CD4-positive, alpha-beta T cell treated with Interleukin-4 for 1 hour (primary cell): ENCODE data around the gene HYI.
A peak's percentile ranks its signal among the peaks of the same experiment; 100 is the strongest.
"Not testable (repeated sequence)": the region's sequence is repeated elsewhere in the genome, so short reads cannot be mapped to it uniquely, and the experiment has no call there.

Source experiments
- DNase-seq, 2 donors: peaks; one replicate each; pipeline ENCODE4 v3.0.0-alpha.2; 2020 to 2022

The HYI gene

DNA sequence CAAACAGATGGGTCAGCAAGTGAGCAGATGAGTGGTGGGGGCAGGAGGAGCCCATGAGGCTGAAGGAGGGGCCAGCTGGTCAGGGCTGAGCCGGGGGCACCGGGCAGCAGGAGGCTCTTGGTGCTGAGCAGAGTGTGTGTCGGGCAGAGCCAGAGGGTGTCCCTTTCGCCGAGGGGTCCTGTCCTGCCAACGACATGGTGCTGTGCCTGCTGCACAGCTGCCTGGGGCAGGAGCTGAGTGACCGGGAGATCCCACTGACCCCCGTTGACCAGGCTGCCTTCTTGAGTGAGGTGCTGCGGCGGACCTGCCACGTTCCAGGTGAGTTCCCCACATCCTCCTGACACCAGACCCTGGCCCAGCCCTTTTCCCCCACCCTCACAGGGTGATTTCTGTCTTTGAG, 27.5 kb downstream of the HYI start:
- no peak for DNase-seq

DNA sequence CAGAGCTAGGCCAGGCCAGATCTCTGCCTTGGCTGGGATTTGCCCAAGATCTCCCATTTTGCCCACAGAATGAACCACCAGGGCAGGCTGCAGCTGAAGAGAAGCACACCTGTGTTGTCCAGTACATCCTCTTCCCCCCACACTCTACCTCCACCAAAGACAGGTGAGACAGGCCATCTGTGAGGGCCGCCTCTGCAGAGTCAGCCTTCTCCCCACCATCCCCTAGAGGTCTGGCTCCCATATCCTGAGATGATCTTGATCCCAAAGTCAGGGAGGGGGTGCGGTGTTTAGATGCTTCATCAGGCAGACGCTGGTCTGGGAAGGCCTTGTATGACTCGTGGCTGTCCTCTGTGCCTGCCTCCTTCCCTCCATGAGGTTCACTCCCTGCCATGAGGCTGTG, 28.7 kb downstream of the HYI start:
- DNase-seq: no peak

DNA sequence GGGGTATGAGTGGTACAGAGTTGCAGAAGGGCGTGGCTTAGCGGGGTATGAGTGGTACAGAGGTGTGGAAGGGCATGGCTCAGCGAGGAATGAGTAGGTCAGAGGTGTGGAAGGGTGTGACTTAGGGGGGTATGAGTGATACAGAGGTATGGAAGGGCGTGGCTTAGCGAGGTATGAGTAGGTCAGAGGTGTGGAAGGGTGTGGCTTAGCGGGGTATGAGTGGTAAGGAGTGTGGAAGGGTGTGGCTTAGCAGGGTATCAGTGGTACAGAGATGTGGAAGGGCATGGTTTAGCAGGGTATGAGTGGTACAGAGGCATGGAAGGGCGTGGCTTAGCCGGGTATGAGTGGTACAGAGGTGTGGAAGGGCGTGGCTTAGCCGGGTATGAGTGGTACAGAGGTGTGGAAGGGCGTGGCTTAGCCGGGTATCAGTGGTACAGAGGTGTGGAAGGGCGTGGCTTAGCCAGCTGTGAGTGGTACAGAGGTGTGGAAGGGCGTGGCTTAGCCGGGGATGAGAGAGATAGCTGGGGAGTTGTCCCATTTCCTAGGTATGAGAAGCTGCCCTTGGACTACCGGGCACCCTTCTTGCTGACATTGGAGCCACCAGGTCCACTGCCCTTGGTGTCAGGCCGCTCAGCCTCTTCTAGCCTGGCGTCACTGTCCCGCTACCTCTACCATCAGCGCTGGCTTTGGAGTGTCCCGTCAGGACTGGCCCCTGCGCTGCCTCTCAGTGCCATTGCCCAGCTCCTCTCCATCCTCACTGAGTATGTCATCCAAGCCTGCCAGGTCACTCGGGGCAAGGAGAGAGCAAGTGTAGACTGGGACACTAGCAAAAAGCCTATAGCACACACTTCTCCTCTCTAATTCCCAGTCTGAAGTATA, 29.8 kb downstream of the HYI start:
- no peak for DNase-seq

DNA sequence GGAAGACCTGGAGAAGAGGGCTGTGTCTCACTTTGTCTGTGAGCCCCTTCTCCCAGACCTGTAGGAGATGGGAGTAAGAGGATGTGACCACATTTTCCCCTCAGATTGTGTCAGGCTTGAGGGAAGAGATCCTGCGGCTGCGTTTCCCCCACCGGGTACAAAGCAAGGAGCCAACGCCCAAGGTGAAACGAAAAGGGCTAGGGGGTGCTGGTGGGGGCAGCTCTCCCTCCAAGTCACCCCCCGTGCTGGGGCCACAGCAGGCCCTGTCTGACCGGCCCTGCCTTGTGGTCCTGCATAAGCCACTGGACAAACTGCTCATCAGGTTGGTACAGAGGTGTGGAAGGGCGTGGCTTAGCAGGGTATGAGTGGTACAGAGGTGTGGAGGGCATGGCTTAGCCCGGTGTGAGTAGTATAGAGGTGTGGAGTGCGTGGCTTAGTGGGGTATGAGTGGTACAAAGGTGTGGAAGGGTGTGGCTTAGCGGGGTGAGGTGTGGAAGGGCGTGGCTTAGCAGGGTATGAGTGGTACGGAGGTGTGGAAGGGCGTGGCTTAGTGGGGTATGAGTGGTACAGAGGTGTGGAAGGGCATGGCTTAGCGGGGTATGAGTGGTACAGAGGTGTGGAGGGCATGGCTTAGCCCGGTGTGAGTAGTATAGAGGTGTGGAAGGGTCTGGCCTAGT, 30.6 kb downstream of the HYI start:
- no peak for DNase-seq

DNA sequence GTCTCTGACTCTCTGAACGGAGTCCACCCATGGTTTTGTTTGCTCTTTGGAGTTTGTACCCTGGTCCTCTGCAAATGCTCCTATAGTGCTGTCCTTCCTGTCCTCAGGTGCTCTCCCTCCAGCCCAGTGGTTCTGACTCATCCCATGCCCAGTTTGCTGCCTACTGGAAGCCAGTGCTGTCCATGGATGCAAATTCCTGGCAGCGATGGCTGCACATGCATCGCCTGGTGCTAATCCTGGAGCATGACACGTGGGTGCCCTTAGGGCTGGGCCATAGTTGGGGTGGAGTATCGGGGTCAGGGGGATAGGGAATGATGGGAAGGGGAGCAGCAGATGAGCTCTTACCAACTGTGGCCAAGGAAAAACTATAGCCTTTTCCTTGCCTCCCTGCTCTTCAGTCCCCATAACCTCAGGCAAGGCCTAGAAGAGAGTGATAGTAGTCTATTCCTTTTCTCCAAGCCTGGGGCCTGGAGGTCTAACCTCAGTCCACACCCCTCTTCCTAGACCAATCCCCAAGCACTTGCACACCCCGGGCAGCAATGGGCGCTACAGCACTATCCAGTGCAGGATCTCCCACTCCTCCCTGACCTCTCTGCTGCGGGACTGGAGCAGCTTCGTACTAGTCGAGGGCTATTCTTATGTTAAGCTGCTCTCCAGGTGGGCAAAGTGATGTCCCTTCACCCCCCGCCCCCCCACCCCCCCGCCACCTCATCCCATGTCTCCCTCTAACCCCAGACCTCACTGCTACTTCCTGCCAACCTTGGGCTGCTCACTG, 31.6 kb downstream of the HYI start:
- no peak for DNase-seq

DNA sequence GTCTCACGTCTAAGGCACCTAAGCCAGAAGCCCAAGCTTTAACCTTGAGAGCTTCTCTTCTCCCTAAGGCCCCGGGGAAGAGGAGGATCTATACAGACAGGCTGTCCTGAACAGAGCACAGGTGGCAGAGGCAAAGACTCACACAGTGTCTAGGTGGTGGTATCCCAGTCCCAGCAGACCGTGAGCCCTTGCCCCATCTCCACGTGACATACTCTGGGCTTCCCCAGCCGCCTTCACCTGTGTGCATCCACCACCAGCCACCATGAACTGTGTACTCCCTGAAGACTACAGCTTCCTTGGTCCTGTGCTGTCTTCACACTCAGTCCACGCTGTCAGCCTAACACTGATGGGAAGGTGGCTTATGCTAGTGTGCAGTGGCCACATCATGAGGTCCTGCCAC, 32.3 kb downstream of the HYI start:
- no peak for DNase-seq

DNA sequence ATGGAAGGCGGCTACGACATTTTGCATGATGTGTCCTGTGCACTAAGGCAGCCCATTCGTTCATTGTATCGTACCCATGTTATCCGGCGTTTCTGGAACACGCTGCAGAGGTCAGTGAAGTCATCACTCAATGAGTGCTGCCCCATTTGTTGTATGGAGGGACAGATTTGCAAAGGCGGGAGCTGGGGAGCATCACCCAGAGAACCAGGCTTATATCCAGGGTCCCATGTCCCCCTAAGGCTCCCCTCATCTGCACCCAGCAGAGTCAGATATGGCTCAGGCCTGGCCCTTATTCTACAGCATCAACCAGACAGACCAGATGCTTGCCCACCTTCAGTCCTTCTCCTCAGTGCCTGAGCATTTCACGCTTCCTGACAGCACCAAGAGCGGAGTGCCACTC, 32.9 kb downstream of the HYI start:
- no peak for DNase-seq

DNA sequence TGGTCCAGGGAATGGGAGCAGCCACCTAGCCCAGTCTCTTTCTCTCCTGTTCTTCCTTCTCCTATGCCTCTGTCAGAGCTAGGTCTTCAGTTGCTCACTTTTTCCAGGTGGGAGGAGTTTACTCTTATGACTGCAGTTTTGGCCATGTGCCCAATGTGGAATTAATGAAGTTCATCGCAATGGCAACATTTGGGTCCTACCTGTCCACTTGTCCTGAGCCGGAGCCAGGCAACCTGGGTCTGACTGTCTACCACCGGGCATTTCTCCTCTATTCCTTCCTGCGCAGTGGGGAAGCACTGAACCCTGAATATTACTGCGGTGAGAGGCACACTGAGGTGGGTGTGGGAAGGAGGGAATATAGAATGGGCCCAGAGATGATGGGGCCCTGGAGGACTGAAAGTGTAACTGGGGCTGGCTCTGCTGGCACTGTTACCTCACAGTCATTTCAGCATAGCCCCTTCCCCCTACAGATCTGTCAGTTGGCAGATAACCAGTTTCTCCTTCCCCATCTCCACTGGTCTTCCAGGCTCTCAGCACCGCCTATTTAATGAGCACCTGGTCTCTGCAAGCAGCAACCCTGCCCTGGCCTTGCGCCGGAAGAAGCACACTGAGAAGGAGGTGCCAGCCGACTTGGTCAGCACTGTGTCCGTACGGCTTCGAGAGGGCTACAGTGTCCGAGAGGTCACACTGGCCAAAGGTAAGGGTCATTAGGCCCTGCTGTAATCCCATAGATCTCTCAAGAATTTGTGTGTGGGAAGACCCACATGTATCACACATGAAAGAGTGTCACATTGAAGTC, 33.9 kb downstream of the HYI start:
- DNase-seq: no peak

DNA sequence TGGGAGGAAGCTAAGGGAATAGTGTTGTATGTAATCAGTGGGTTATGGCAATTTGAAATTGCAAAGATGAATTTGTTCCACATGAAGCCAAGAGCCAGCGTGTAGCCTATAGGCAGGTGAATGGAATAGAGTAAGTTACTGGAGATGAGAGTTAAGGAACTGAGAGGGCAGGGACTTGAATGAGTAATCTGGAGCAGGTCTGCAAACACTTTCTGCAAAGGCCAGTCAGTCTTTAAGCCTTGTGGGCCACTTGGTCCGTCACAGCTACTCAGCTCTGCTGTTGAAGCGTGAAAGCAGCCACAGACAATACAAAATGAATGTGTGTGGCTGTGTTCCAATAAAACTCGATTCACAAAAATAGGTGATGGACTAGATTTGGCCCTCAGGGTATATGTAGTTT, 34.9 kb downstream of the HYI start:
- DNase-seq: no peak

DNA sequence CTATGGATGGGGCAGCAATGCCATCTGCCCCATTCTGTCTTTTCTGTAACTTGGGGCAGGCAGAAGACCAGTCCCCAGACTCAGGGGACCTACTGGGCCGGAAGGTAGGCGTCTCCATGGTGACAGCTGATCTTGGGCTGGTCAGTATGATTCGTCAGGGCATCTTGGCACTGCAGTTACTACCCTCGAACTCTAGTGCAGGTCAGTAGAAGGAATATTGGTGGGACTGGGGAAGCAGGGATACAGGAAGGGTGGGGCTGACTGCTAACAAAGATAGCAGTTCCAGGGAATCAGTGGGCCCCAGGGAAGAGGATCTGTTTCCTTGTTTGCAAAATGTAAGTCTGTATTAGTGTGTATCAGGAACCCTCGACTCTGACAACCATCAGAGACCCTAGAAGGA, 37.8 kb downstream of the HYI start:
- DNase-seq: no peak

DNA sequence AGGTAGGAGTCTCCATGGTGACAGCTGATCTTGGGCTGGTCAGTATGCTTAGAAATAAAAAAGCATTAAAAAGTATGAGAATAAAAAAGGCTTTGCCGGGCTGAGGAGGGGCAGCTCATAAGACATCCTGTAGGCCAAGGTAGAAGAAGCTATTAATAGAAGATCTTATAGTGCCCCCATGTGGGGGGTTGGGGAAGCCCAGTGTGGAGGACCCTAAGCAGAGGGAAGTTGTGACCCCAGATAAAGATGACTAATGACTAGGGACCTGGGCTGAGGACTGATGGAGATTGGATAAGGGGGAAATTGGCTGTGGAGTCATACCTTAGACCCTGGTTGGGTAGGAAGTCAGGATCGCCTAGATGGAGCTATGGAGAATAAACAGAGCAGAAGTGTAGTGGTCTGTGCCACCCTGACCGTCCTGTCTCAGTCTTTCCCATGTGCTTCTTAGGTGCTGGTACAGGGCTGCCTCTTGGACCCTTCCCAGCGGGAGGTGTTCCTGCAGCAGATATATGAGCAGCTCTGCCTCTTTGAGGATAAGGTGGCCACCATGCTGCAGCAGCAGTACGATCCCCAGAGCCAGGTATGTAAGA, 39.0 kb downstream of the HYI start:
- DNase-seq: peak; percentile 67 to 71

DNA sequence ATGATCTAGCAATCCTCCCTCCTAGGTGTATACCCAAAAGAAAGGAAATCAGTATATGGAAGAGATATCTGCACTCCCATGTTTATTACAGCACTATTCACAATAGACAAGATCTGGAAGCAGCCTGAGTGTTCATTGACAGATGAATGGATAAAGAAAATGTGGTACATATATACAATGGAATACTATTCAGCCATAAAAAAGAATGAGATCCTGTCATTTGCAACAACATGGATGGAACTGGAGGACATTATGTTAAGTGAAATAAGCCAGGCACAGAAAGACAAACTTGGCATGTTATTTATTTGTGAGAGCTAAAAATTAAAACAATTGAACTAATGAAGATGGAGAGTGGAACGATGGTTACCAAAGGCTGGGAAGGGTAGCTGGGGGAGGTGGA, 40.3 kb downstream of the HYI start:
- DNase-seq: not testable (repeated sequence)

DNA sequence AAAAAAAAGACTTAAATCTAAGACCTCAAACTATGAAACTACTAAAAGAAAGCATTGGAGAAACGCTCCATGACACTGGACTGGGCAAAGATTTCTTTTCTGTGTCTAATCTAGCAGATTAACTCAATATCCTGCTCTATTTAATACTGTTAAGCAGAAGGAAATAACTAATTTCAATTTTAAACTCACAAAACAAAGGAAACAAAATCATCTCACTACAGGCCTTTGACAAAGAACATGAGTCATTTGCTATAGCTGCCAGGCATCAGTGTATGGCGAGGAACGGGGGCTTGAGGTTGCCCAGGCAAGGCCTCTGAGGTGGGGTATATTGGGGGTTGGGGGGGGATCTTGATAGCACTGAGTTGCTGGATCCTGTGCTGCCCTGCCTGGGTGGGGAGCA, 43.2 kb downstream of the HYI start:
- no peak for DNase-seq

DNA sequence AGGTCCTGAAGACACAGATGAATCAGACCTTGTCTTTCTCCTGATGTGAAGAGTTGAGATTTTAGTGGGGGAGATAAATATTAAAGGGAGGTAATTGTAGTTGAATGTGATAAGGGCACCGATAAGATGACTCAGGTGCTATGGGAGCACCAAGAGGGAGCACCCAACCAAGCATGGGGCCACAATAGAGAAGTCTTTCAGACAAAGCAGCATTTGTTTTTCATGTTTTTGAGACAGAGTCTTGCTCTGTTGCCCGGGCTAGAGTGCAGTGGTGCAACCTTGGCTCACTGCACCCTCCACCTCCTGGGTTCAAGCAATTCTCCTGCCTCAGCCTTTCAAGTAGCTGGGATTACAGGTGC, 47.9 kb downstream of the HYI start:
- DNase-seq: no peak

DNA sequence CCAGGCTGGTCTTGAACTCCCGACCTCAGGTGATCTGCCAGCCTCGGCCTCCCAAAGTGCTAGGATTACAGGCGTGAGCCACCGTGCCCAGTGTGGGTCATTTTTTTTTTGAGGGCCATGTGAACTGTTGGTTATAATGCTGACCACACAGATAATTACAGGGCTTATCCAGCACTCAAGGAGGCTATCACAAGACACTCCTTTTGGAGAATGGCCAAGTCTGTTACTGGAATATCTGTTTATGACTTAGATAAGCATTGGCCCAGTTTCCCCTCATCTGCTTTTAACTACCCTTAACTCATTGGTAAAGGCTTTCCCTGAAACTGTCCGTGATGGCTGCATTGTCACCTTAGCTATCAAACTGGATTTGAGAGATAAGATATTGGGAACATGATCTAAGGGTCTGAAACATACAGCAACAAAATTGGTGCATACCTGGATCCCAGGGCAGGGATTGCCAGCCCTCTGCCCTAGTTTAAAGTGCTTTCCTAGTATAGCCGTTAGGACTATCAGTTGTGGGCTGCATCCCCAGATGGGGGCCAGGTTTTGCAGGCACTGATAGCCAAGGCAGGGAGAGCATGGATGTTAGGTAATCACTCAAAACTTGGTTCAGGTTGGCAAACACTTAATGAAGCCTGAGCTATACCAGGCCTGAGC, 48.4 kb downstream of the HYI start:
- no peak for DNase-seq

DNA sequence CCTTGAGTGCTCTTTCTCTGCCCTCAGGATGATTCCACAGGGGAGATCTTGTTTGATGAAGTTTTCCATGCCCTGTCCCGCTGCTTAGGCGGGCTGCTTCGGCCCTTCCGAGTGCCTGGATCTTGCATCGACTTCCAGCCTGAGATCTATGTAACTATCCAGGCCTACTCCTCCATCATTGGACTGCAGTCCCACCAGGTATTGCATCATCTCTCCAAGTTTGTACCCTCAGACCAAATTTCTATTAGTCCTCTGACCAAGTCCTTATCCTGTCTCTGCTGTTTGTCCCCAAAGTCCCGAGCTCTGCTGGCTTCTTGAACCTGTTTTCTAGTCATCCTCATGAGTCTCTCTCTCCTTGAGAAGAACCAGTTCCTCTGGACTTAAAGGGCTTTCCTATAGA, 49.4 kb downstream of the HYI start:
- no peak for DNase-seq

DNA sequence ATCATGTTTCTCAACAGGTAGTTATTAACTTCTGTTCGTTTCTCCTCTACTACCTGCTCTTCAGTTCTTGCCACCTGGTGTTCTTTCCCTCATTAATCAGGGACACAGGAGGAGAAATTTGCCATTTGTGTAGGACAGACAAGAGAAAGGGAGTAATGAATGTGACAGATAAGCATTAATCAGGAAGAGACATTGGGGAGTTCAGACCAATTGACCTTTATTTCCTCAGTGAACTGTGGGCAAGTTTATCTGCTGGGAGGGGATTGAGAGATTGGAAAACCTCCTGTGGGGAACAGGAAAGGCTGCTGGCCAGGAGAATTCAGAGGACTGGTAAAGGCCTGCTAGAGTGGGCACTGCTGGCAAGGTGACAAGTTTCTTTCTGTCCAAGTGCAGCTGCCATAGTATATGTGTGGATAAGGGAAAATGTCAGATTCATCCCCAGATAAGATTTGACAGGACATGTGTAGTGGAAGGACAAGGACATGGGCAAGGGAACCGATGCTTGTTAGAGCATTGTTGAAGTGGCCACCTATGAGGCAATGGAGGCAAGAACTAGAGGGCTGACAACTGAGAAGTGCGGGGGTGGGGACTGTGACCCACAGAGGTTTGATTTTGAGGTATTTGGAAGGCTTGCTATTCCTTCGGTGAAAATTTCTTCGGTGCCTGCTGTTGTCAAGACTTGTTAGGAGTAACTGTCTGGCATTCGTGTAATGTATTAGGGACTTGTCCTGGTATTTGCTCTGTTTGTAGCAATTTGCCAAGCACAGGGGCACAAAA, 51.5 kb downstream of the HYI start:
- DNase-seq: no peak
